HCT116 (cell line): ENCODE measurements around the gene CLPX.

ENCODE experiments used
- CTCF ChIP-seq, 3 experiments: fragments of 200-600 bp in 1 of 3; sonication (generic) in 1 of 3; IDR thresholded peaks in 2 of 3; conservative IDR thresholded peaks in 1 of 3; 2 replicates each; pipeline ENCODE4 v1.5.1; 2012 to 2017; ENCODE audit warnings: low read depth in 2 of 3, low read length in 2 of 3, antibody characterized with exemption in 1 of 3, borderline replicate concordance in 1 of 3, control low read depth in 1 of 3, mild to moderate bottlenecking in 1 of 3, mixed read lengths in 1 of 3, mixed run types in 1 of 3, moderate library complexity in 1 of 3; ENCODE audit not compliant: insufficient read depth in 1 of 3
- POLR2A ChIP-seq: IDR thresholded peaks from 2 replicates; pipeline ENCODE4 v1.7.0; 2011; ENCODE audit warnings: borderline replicate concordance; ENCODE audit not compliant: insufficient read depth, insufficient read length; ENCODE audit errors: extremely low read depth

- TF ChIP-seq CTCF (IDR thresholded peaks at IDR 0.05 in 2 of 3, conservative IDR thresholded peaks at IDR 0.05 in 1 of 3; ENCODE audit: borderline replicate concordance in 1 of 3, insufficient read depth in 1 of 3, low read depth in 2 of 3, low read length in 2 of 3) (no peak), POLR2A (no peak)
These were observed 69.6 kb downstream of the CLPX start for GRCh38 chr15:65115542-65115941.
